GM10847 (cell line): Measurements from ENCODE around the gene MARVELD3.

Source experiments
- POLR2A ChIP-seq: IDR thresholded peaks from 2 replicates; pipeline ENCODE4 v1.6.1; 2011; ENCODE audit not compliant: insufficient read length; ENCODE audit errors: extremely low read depth

The MARVELD3 gene

DNA sequence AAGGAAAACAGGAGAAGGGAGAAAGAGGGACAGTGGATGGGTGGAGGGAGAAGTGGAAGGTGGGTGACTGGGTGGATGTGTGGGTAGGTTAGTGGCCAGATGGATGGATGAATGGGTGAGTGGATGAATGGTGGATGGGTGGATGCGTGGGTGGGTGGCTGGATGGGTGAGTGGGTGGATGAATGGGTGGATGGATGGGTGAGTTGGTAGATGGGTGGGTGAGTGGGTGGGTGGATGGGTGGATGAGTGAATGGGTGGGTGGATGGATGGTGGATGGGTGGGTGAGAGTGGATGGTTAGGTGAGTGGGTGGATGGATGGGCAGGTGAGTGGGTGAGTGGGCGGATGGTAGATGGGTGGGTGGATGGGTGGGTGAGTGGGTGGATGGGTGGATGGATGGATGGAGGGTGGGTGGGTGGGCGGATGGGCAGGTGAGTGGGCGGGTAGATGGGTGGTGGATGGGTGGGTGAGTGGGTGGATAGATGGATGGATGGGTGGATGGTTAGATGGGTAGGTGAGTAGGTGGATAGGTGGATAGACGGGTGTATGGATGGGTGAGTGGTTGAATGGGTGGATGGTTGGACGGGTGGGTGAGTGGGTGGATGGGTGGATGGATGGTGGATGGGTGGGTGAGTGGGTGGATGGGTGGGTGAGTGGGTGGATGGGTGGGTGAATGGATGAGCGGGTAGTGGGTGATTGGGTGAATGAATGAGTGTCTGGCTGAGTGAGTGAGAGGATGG is 702 bp upstream of the MARVELD3 start:
- TF ChIP-seq POLR2A = no peak

DNA sequence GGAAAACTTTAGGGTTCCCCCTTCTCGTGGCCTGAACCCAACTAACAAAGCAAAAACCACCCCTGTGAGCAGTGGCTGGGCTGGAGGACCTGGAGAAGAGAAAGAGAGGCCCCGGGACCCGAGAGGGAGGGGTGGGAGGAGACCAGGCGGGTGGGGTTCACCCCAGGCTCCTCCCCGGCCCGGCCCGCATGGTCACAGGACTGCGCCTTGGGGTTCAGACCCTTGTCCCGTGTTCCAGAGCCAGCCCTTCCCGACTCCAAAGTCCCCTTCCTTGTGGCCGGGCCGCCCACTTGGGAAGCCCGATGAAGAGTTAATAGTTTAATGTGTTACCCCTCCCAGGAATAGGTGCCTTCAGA is 852 bp downstream of the MARVELD3 start:
- TF ChIP-seq POLR2A = no peak

DNA sequence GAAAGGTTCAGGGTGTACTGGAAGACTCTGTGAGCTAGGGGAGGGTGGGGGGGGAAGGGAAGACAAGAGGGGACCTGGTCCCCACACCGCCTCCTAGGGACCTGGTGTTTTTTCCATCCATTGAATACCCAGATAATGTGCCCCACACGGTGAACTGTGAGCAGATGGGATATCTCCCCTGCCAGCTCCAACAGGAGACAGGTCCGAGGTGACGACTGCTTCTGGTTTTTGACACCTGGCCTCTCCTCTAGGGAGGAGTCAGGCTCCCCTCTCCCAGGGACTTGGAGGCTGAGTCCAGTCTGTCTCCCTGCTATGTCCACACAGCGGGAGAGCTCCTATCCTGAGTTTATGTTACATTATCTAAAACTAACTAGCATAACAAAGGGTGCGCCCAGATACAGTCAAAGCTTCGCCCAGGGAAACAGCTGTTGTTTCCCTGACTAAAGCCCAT is 1.8 kb downstream of the MARVELD3 start:
- TF ChIP-seq POLR2A = no peak

DNA sequence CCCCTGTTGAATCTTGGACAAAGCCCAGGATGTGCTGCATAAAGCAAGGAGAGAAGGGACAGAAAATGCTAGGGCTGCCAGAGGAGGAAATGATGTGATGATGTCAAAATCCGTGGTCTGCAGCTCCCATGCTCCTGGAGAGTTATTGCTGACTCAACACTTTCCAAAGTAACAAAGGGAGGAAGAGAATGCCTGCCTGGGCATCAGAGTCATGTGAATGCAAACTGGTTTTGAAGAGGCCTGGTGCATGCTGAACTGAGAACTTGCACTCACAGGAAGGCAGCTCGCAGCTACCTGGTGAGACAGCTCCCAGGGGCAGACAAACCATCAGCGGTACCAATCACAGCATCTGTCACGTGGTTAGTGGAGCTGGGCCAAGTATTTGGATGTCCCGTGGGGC is 2.8 kb downstream of the MARVELD3 start:
- TF ChIP-seq POLR2A = no peak

DNA sequence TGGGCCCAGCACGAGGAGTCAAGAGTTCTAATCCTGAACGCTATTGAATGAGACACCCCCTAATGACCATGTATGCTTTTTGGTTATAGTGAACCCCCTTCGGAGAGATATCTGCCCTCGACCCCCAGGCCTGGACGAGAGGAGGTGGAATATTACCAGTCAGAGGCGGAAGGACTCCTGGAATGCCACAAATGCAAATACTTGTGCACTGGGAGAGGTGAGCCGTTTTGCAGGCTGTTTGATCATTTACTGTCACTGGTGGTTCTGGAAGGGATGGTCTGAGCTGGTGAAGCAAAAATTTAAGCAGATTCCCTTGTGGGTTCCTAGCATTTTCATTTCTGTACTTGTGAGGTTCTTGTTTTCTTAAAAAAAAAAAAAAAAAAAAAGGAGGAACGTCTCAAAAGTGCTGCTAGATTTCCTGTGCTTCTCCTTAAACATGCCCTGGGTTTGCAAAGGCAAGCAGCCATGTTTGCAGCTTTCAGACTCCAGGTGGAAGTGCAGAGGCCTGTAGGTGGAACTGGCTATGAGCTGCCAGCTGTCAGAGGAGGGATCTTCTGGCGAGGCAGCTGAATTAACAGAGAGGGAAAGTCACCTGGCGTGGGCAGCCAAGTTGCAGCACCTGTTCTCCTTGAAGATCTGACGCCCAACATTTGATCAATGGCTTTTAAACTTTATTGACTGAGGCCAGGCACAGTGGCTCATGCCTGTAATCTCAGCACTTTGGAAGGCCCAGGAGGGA is 3.5 kb downstream of the MARVELD3 start:
- no peak for TF ChIP-seq POLR2A

DNA sequence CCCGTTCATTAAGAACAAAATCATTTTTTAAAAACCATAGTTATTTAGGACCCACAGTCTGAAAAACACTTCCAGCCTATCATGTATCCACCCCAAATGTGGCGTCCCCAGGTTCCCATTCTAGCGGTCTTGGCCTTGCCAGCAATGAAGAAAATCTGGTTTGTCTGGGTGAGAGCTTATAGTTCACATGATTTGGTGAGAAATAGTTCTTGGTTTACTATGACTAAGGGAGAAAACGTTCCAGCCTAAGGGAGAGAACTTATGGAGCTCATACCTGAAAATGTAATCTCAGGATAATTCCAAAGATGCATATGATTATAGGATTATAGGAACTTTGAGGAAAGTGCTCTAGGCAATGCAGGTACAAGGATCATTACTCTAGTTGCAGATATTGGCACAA is 4.8 kb downstream of the MARVELD3 start:
- TF ChIP-seq POLR2A = no peak

DNA sequence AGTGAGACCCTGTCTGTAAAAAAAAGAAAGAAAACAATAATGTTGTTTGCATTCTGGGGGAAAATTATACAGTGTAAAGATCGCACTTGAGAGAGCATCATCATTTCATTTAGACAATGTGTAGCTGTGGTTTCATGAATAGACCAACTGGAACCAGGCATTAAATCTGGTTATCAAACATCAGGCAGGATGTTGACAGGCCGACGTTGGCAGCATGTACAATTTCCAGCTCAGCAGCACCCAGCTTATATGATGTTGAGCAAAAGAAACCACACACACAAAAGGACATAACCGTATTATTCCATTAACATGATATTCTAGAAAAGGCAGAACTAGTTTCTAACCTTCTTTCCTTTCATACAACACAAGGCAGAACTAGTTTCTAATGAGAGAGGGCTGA is 5.8 kb downstream of the MARVELD3 start:
- TF ChIP-seq POLR2A = no peak

DNA sequence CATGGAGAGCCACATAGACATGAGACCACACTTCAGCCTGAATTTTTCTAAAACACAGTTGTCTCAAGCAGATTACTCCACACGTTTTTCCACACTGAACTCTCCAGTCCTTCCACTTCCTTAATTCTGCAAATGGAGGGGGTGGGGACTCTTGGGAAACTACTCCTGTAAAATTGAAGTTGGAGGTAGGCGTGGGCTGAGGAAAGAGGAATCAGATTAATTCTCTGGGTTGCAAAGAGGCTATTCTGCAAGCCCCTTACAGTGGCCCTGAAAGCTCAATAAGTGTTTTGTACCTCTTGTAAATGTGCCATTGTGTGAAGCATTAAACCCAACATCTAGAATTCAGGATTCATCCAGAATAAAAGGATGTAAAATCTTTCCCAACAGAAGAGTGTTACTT is 9.6 kb downstream of the MARVELD3 start:
- TF ChIP-seq POLR2A = no peak

DNA sequence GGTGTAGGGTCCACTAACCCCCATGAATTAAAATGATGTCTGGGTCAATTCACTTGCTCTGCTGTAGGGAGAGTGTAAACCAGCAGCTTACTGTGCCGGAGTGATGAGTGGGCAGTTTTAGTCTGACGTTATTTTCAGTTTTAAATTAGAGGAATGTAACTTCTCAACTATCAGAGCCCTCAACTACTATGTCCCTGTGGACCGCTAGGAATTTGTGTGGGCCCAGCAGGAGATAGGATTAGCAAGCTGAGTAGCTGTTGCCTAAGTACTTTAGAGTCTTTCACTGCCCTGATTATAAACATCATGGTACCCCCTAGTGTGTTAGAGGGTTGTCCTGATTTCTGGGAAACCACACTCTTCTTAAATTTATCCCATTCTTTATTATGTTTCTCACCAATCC is 11.4 kb downstream of the MARVELD3 start:
- TF ChIP-seq POLR2A = no peak

DNA sequence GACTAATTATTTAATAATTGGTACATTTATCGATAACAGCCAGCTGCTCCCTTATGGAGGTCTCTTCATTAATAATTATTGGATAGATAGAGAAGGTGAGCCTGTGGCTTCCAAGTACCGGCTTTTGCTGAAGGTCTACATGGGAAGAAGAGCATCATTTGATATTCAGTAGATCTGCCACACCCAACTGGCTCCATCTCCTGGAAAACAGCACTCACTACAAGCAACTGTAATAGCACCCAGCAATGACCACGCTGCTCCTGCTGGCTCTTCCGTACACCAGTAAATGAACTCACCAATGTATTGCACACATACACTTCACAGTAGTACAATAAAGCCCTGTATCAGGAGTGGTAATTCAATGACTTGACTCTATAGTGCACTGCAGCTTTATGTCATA is 19.5 kb downstream of the MARVELD3 start:
- TF ChIP-seq POLR2A = no peak

DNA sequence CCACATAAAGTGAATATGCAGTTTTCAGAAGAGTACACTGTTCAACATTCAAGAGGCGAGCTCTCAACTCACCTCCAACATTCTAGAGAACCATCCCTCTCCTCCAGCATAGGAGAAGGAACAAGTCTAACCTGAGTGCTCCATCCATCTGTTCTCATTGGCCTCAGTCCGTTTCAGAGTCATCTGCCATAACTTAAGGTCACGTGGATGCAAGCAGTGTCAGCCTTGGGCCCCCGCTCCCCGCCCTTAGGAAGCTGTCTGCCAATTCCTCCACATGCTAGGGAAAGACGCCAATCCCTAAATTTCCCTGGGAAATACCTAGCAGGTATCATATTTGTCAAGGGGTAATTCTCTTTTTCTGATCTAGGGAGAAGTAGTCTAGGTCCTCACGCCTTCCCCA is 21.4 kb downstream of the MARVELD3 start:
- no peak for TF ChIP-seq POLR2A

DNA sequence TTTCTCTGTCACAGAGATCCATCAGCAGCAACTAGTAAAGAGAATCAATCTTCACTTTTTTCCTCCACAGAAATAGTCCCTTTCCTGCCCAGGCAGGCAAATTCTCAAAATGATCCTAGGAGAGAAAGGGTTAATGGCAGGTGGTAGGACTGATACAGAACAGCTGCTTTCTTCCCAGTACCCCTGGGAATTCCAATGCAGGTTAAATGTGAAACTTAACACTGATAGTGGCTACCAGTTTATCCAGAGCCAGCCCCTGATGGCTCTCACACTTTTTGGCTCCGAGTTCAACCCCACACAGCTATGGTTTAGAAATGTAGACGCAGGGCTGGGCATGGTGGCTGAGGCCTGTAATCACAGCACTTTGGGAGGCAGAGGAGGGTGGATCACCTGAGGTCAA is 22.2 kb downstream of the MARVELD3 start:
- no peak for TF ChIP-seq POLR2A

DNA sequence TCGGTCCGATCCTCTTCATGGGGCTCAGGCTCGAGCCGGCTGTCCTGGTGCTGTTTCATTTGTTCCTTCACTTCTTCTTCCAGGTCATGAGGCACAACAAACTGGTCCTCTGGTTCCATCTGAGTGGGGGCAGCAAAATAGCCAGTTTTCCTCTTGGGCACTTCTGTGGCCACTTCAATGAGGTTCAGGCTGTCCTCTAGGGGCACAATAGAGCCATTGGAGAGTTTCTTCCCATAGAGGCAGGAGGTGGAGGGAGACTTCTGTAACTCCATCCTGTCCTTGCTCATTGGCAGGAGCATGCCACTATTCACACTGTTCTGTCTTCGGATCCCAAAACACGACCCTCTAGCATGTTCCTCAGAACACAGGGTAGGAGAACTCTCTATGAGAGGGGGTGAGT is 22.9 kb downstream of the MARVELD3 start:
- TF ChIP-seq POLR2A = no peak

DNA sequence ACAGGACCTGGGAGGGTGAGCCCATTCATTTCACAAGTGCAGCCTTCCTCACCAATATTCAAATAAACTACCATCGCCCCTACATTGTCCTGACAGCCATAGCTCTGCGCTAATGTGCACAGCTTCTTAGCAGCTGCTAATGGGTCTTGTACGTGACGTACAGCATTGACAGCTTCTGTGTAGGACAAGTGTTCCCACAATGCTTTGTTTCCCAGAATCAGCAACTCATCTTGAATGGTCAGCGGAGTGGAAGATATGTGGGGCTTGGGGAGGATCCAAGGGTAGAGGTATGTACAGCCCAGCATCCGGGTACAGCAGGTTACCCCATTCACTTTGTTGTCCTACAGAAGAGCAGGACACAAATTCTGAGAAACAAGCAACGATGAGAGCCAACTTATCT is 23.7 kb downstream of the MARVELD3 start:
- TF ChIP-seq POLR2A = no peak

DNA sequence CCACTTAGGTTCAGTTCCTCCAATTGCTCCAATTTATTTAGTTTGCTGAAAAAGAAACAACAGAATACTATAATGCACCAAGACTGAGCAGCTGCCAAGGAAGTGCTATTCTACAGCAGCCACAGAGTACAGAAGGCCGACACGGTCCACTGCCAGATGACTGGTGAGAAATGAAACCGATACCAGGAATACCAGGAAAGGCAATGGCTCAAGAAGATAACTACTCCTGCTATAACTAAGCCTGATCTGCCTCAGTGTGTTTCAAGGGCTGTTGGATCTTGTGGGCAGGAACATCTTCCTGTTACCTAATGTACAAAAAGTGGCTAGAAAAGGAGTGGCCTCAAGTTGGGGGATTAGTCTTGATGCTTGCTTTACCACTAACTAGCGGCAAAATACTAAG is 32.8 kb downstream of the MARVELD3 start:
- no peak for TF ChIP-seq POLR2A

DNA sequence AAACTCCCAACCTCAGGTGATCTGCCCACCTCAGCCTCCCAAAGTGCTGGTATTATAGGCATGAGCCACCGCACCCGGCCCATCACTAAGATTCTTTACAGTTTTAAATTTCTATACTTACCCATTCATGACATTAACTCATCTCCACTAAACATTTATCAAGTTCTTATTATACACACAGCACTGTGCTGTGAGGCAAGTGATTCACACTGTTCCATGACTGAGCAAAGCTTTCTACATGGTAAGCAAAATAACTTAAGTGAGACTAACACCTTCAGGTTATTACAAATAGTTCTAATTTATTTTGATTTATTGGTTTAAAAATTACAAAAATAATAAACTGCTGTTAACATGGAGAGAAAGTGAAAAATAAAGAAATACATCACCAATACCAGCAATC is 33.5 kb downstream of the MARVELD3 start:
- TF ChIP-seq POLR2A = no peak

DNA sequence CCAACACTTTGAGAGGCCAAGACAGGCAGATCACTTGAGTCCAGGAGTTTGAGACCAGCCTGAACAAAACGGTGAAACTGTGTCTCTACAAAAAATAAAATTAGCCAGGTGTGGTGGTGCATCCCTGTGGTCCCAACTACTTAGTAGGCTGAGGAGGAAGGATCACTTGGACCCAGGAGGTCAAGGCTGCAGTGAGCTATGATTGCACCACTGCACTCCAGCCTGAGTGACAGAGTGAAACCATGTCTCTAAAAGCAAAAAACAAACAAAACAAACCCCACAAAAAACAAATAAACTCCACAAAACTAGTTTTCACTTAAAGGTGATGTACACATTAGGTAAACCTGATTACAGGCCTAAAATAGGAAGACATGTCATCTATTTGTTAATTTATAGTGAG is 40.3 kb downstream of the MARVELD3 start:
- TF ChIP-seq POLR2A = no peak

DNA sequence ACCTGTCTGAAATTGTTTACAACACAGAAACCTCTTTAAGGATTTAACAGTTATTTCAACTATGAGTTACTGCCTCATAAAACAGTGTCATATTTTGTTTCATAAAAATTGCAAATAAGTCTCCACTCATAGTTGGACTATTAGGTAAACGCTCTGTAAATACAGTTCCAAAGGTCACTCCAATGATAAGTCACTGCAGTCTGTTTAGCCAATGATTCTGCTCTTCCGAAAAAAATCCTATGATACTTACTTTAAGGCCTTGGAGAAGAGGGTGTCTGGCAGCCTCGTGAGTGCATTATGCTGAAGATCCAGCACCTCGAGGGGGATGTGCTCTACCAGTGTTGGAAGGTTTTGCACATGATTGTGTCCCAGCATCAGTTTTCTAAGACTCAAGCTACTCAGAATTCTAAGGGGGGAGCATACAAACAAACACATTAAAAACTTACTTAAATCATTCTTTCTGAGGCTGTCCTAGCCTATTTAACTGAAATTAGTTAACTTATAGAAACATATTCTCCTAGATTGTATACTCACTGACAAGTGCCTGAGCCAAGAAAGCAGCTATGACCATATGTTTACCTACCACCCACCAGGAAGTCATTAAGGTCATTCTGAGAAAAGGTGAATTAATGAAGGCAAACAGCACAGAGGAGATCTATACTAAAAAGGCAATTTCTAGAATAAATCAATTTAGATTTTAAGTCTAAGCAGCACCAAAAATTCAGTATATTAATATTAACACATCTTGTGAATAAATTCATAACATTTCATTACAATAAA is 41.1 kb downstream of the MARVELD3 start:
- TF ChIP-seq POLR2A = no peak
